Fibroblast of the aortic adventitia (primary cell): ENCODE measurements around the gene RAP2B. TPM values are rescaled to one million over a fixed set of nuclear protein-coding genes. Genes with fewer than 3 reads are reported as not detected.

Experiments used
- DNase-seq: peaks from one replicate; pipeline ENCODE4 v3.0.0-alpha.2; 2010; ENCODE audit warnings: low read depth
- H3K4me3 ChIP-seq: 2 replicates; pipeline ENCODE4 v1.5.1; 2011; ENCODE audit warnings: low read depth, mild to moderate bottlenecking, control low read depth, low read length, moderate library complexity
- total RNA-seq: library from RNA; depleted of rRNA; stranded (reverse); fragments of >200 nt; gene quantifications from 2 replicates; pipeline ENCODE4 v1.2.3, GENCODE V29; 2012; ENCODE audit warnings: low replicate concordance
- TF ChIP-seq, protein P1 (sequence below): IDR thresholded peaks from 2 replicates; pipeline ENCODE4 v1.5.1; 2011; ENCODE audit warnings: mild to moderate bottlenecking, low read length, control low read depth, inconsistent platforms; ENCODE audit not compliant: insufficient read depth

The RAP2B gene
- total RNA-seq, 1 donor = 24.8 TPM

DNA sequence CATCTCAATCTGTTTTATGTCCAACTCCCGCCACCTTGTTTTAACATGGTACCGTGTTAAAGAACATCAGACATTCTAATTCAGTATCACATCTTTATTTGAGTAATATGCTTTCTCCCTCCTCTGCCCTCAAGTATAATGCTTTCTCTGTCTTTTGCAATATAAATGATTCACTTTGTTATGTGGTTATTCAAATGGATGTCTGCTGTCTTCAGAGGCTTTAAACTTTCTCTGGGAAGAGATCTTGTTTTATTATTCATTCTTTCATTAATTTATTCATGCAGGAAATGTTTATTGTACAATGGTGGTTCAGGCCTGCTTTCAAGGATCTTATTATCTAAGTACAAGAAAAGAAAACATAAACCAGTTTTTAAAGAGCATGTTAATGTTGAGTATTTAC lies 57.1 kb downstream of the RAP2B start:
- peak; percentile 32 for DNase-seq
- no peak overlapping the region for H3K4me3 ChIP-seq
- TF ChIP-seq, protein P1, sequence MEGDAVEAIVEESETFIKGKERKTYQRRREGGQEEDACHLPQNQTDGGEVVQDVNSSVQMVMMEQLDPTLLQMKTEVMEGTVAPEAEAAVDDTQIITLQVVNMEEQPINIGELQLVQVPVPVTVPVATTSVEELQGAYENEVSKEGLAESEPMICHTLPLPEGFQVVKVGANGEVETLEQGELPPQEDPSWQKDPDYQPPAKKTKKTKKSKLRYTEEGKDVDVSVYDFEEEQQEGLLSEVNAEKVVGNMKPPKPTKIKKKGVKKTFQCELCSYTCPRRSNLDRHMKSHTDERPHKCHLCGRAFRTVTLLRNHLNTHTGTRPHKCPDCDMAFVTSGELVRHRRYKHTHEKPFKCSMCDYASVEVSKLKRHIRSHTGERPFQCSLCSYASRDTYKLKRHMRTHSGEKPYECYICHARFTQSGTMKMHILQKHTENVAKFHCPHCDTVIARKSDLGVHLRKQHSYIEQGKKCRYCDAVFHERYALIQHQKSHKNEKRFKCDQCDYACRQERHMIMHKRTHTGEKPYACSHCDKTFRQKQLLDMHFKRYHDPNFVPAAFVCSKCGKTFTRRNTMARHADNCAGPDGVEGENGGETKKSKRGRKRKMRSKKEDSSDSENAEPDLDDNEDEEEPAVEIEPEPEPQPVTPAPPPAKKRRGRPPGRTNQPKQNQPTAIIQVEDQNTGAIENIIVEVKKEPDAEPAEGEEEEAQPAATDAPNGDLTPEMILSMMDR = no peak
